ENCODE results near the gene MDP1. TPM values are rescaled to one million over a fixed set of nuclear protein-coding genes. Genes with fewer than 3 reads are reported as not detected.

Gene MDP1
- total and polyA plus RNA-seq, 3 experiments from 2014 or later: 15.5 to 25.8 (median 16.2) TPM

GRCh38 chr14:24176599-24176998 is 39.3 kb downstream of the MDP1 start:
- Mint-ChIP-seq H3K9me3 (no peaks in the 10 kb centered on the region), H3K4me1 (peaks cover 25 to 29% (median 28%) of the 10 kb centered on the region in 3 donors), H3K27ac (peak overlapping the region in 1 of 8 donors; percentile 47), H3K4me3 (no peak overlapping the region), H3K27me3 (no peaks in the 10 kb centered on the region), H3K36me3 (peaks cover 0 to 67% (median 9%) of the 10 kb centered on the region in 3 donors)
- H3K9me3 ChIP-seq (ENCODE audit: low read length): no peaks in the 10 kb centered on the region
- DNase-seq: no peak
- H3K36me3 ChIP-seq (ENCODE audit: insufficient read depth, low read length): peaks cover 19% of the 10 kb centered on the region
- H3K27ac ChIP-seq (ENCODE audit: low read depth, low read length): no peak overlapping the region
- no peaks in the 10 kb centered on the region for H3K4me1 ChIP-seq (ENCODE audit: insufficient read depth, low read length)
- ChIA-PET POLR2A (interaction anchor here (0.6 kb wide), 1 partner anchor 27 kb away, joined by 3 read pairs; no protein-coding TSS in a partner anchor), CTCF (interaction anchor here (1.7 kb wide), 1 partner anchor 43 kb away, joined by 3 read pairs; no protein-coding TSS in a partner anchor)
- no peaks in the 10 kb centered on the region for H3K27me3 ChIP-seq (ENCODE audit: insufficient read depth, low read length, poor library complexity, severe bottlenecking)
- H3K4me3 ChIP-seq (ENCODE audit: low read length): no peak overlapping the region

GRCh38 chr14:24172871-24173281 is 43.0 kb downstream of the MDP1 start:
- H3K27me3 Mint-ChIP-seq: peaks cover 0 to 2% of the 10 kb centered on the region in 2 donors
- no peaks in the 10 kb centered on the region for H3K9me3 ChIP-seq (ENCODE audit: low read length)
- POLR2A ChIA-PET: interaction anchor here (1.2 kb wide), 1 partner anchor 12 kb away, joined by 4 read pairs; the partner anchor contains the start of gene IRF9
- H3K27me3 ChIP-seq (ENCODE audit: insufficient read depth, low read length, poor library complexity, severe bottlenecking): no peaks in the 10 kb centered on the region
- H3K36me3 Mint-ChIP-seq: peaks cover 0 to 43% (median 10%) of the 10 kb centered on the region in 3 donors
- H3K27ac ChIP-seq (ENCODE audit: low read depth, low read length): no peak overlapping the region
- H3K36me3 ChIP-seq (ENCODE audit: insufficient read depth, low read length): peaks cover 8% of the 10 kb centered on the region
- CTCF ChIA-PET: interaction anchor here (0.9 to 4.7 kb wide), 2 partner anchors 10 to 12 kb away, joined by 3 to 36 read pairs; partner anchors contain the start of gene IRF9
- H3K4me1 Mint-ChIP-seq: peaks cover 33 to 47% (median 42%) of the 10 kb centered on the region in 3 donors
- DNase-seq: no peak
- H3K4me3 Mint-ChIP-seq: peak overlapping the region in 6 of 7 donors; percentile 45 to 89 (median 82)
- peak overlapping the region; percentile 71 to 96 (median 78) for H3K27ac Mint-ChIP-seq
- H3K4me1 ChIP-seq (ENCODE audit: insufficient read depth, low read length): no peaks in the 10 kb centered on the region
- no peaks in the 10 kb centered on the region for H3K9me3 Mint-ChIP-seq
- H3K4me3 ChIP-seq (ENCODE audit: low read length): no peak overlapping the region

DNA sequence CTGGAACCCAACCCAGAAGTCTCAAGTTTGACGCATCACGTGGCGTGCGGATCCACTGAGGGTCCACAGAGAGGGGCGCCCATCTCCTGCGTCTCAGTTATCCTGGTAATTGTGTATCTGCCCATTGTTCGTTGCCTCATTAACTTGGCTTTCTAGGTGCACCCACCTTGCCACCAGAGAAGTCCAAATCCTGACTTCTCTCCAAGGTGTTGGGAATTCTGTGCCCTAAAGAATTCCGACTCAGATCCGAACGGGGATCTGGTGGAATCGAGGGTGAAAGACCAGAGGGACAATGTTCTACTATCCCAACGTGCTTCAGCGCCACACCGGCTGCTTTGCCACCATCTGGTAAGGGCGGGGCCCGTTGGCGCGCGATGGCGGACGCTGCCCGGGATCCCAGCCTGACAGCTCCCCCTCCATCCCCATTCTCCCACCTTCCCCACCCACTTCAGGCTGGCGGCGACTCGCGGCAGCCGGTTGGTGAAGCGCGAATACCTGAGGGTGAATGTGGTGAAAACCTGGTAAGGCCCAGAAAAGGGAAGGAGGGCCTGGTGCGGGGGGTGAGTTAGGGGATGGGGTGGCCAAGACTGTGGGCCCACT is 43.5 kb downstream of the MDP1 start:
- H3K4me1 ChIP-seq (ENCODE audit: insufficient read depth, low read length): no peaks in the 10 kb centered on the region
- H3K27ac ChIP-seq (ENCODE audit: low read depth, low read length): no peak overlapping the region
- peaks cover 12% of the 10 kb centered on the region for H3K36me3 ChIP-seq (ENCODE audit: insufficient read depth, low read length)
- H3K27ac Mint-ChIP-seq: peak overlapping the region in 7 of 8 donors; percentile 14 to 96 (median 80)
- H3K4me1 Mint-ChIP-seq: peaks cover 33 to 47% (median 46%) of the 10 kb centered on the region in 3 donors
- POLR2A ChIA-PET: interaction anchor here (2.4 kb wide), 1 partner anchor 11 kb away, joined by 8 read pairs; the partner anchor contains the start of gene IRF9
- peaks cover 4 to 44% (median 14%) of the 10 kb centered on the region in 3 donors for H3K36me3 Mint-ChIP-seq
- no peaks in the 10 kb centered on the region for H3K9me3 Mint-ChIP-seq
- DNase-seq: no peak
- H3K4me3 ChIP-seq (ENCODE audit: low read length): peak overlapping the region; percentile 48
- CTCF ChIA-PET: interaction anchor here (4.7 kb wide), 1 partner anchor 12 kb away, joined by 36 read pairs; the partner anchor contains the start of gene IRF9
- peak overlapping the region; percentile 81 to 91 (median 90) for H3K4me3 Mint-ChIP-seq
- H3K9me3 ChIP-seq (ENCODE audit: low read length): no peaks in the 10 kb centered on the region
- H3K27me3 Mint-ChIP-seq: peaks cover 0 to 2% of the 10 kb centered on the region in 2 donors
- H3K27me3 ChIP-seq (ENCODE audit: insufficient read depth, low read length, poor library complexity, severe bottlenecking): no peaks in the 10 kb centered on the region

DNA sequence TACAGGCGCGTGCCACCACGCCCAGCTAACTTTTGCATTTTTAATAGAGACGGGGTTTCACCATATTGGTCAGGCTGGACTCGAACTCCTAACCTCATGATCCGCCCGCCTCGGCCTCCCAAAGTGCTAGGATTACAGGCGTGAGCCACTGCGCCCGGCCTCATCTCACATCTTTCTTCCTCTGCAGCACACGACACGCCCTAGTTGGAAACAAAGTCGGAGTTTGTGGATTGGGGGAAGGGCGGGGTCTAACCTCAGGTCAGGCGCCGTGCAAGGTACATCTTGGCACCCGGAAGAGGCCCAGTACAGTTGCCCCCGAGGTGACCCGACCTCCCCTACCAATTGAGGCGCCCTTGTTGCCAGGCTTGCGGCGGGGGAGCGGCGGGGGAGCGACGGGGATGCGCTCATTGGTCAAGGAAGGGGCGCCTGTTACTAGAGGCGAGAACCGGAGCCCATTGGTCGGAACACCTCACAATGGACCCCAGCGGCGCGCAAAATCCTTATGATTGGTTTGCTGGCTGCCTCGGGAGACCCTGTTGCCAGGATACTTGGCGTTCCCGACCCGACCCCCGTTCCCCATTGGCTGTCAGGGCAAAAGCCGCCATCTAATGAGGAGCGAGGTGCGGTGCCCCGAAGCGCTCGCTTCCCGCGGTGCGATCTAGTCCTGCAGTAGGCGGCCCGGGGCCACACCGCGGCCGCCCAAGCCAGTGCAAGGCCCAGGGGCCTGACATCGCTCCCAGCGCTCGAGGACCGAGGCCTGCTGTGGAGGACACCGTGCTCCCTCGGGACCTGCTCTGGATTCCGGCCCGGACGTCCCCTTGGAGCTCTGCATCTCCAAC is 44.2 kb downstream of the MDP1 start, which contains the start of gene REC8:
TSS of gene REC8 (plus strand) at position 659 of the 839 bp plus-strand sequence. CDS start 473 bp downstream, outside the sequence.
- Mint-ChIP-seq H3K9me3 (no peaks in the 10 kb centered on the region), H3K36me3 (peaks cover 4 to 43% (median 15%) of the 10 kb centered on the region in 3 donors), H3K27me3 (peaks cover 0 to 2% of the 10 kb centered on the region in 2 donors), H3K4me3 (peak within 1 kb of the TSS; percentile 81 to 91 (median 90)), H3K27ac (peak within 1 kb of the TSS; percentile 88 to 96 (median 93)), H3K4me1 (peaks cover 33 to 48% (median 47%) of the 10 kb centered on the region in 3 donors)
- ChIA-PET CTCF (interaction anchor here (0.9 to 4.7 kb wide), 4 partner anchors 8 to 17 kb away, joined by 3 to 36 read pairs (median 5); partner anchors contain the start of genes IPO4 and IRF9), POLR2A (interaction anchor here (0.6 to 2.4 kb wide), 5 partner anchors 10 to 67 kb away, joined by 3 to 12 read pairs (median 5); partner anchors contain the start of genes CHMP4A, IRF9 and TSSK4)
- no peaks in the 10 kb centered on the region for H3K4me1 ChIP-seq (ENCODE audit: insufficient read depth, low read length)
- H3K27me3 ChIP-seq (ENCODE audit: insufficient read depth, low read length, poor library complexity, severe bottlenecking): no peaks in the 10 kb centered on the region
- peak within 1 kb of the TSS; percentile 48 for H3K4me3 ChIP-seq (ENCODE audit: low read length)
- H3K36me3 ChIP-seq (ENCODE audit: insufficient read depth, low read length): peaks cover 13% of the 10 kb centered on the region
- peak; percentile 67 to 89 (median 80) for DNase-seq
- no peak within 1 kb of the TSS for H3K27ac ChIP-seq (ENCODE audit: low read depth, low read length)
- H3K9me3 ChIP-seq (ENCODE audit: low read length): no peaks in the 10 kb centered on the region

DNA sequence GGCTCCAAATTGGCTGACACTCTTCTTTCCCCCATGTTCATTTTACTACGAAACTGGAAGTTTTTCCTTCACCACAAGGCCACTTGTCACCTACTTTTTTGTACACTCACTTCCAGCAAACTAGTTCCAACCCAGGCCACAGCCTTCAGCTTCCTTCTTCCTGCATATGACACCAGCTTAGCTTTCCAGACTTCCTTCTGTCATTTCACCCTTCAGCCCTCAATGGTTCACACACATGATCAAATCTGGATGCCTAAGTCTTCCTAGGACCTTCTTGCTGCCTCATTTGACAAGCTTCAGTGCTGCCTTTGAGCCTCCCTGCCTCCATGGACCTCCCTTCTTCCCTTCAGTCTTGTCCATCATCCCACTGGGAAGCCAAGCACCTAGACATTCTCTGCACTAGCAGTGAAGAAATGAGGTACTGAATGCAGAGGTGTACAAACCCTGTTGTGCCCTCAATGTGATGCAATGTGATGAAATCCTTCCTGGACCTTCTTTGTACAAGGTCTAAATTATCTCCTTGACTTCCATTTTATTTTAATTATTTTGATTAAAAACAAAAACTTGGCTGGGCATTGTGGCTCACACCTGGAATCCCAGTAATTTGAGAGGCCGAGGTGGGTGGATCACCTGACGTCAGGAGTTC is 48.3 kb downstream of the MDP1 start:
- Histone ChIP-seq H3K36me3 (ENCODE audit: insufficient read depth, low read length) (peaks cover 49% of the 10 kb centered on the region), H3K4me3 (ENCODE audit: low read length) (no peak overlapping the region), H3K4me1 (ENCODE audit: insufficient read depth, low read length) (peaks cover 25% of the 10 kb centered on the region), H3K9me3 (ENCODE audit: low read length) (no peaks in the 10 kb centered on the region), H3K27me3 (ENCODE audit: insufficient read depth, low read length, poor library complexity, severe bottlenecking) (no peaks in the 10 kb centered on the region), H3K27ac (ENCODE audit: low read depth, low read length) (no peak overlapping the region)
- Mint-ChIP-seq H3K27me3 (peaks cover 0 to 2% of the 10 kb centered on the region in 2 donors), H3K4me1 (peaks cover 38 to 57% (median 56%) of the 10 kb centered on the region in 3 donors), H3K27ac (peak overlapping the region in 6 of 8 donors; percentile 10 to 86 (median 74)), H3K36me3 (peaks cover 12 to 66% (median 29%) of the 10 kb centered on the region in 3 donors), H3K4me3 (peak overlapping the region in 2 of 7 donors; percentile 14 to 66), H3K9me3 (no peaks in the 10 kb centered on the region)
- no peak for DNase-seq
- ChIA-PET POLR2A (interaction anchor here (0.6 kb wide), 1 partner anchor 45 kb away, joined by 3 read pairs; no protein-coding TSS in a partner anchor), CTCF (no interaction called here)

GRCh38 chr14:24165785-24166184 is 50.1 kb downstream of the MDP1 start:
- Histone ChIP-seq H3K27me3 (ENCODE audit: insufficient read depth, low read length, poor library complexity, severe bottlenecking) (no peaks in the 10 kb centered on the region), H3K4me1 (ENCODE audit: insufficient read depth, low read length) (peaks cover 35% of the 10 kb centered on the region), H3K36me3 (ENCODE audit: insufficient read depth, low read length) (peaks cover 49% of the 10 kb centered on the region), H3K4me3 (ENCODE audit: low read length) (no peak overlapping the region), H3K9me3 (ENCODE audit: low read length) (no peaks in the 10 kb centered on the region), H3K27ac (ENCODE audit: low read depth, low read length) (no peak overlapping the region)
- H3K4me3 Mint-ChIP-seq: peak overlapping the region in 2 of 7 donors; percentile 26 to 53
- DNase-seq: no peak
- H3K36me3 Mint-ChIP-seq: peaks cover 23 to 78% (median 35%) of the 10 kb centered on the region in 3 donors
- H3K27ac Mint-ChIP-seq: peak overlapping the region in 1 of 8 donors; percentile 38
- H3K4me1 Mint-ChIP-seq: peaks cover 46 to 62% (median 57%) of the 10 kb centered on the region in 3 donors
- CTCF ChIA-PET: interaction anchor here (1.2 kb wide), 1 partner anchor 75 kb away, joined by 3 read pairs; no protein-coding TSS in a partner anchor
- H3K9me3 Mint-ChIP-seq: no peaks in the 10 kb centered on the region
- H3K27me3 Mint-ChIP-seq: peaks cover 0 to 5% of the 10 kb centered on the region in 2 donors
- POLR2A ChIA-PET: no interaction called here

GRCh38 chr14:24164518-24164991 is 51.3 kb downstream of the MDP1 start:
- Histone ChIP-seq H3K9me3 (ENCODE audit: low read length) (no peaks in the 10 kb centered on the region), H3K4me3 (ENCODE audit: low read length) (no peak overlapping the region), H3K27ac (ENCODE audit: low read depth, low read length) (no peak overlapping the region), H3K27me3 (ENCODE audit: insufficient read depth, low read length, poor library complexity, severe bottlenecking) (no peaks in the 10 kb centered on the region), H3K4me1 (ENCODE audit: insufficient read depth, low read length) (peaks cover 41% of the 10 kb centered on the region), H3K36me3 (ENCODE audit: insufficient read depth, low read length) (peaks cover 56% of the 10 kb centered on the region)
- Mint-ChIP-seq H3K4me3 (peak overlapping the region in 2 of 7 donors; percentile 58 to 74), H3K9me3 (no peaks in the 10 kb centered on the region), H3K36me3 (peaks cover 23 to 82% (median 35%) of the 10 kb centered on the region in 3 donors), H3K4me1 (peaks cover 47 to 66% (median 61%) of the 10 kb centered on the region in 3 donors), H3K27me3 (peaks cover 0 to 5% of the 10 kb centered on the region in 2 donors), H3K27ac (peak overlapping the region in 4 of 8 donors; percentile 79 to 96 (median 86))
- ChIA-PET POLR2A (no interaction called here), CTCF (interaction anchor here (0.9 to 1.2 kb wide), 2 partner anchors 28 to 74 kb away, joined by 3 read pairs; partner anchors contain the start of gene PSME1)
- no peak for DNase-seq
